GM19035 (cell line): ENCODE measurements around the gene TMOD4.

ENCODE experiments used
- ATAC-seq: cut with Tn5 transposase; IDR thresholded peaks from one replicate; pipeline ENCODE4 v1.9.1; 2021; ENCODE audit not compliant: unreplicated experiment

Gene TMOD4

GRCh38 chr1:151176514-151177045 lies 799 bp upstream of the TMOD4 start:
- ATAC-seq, result no peak

DNA sequence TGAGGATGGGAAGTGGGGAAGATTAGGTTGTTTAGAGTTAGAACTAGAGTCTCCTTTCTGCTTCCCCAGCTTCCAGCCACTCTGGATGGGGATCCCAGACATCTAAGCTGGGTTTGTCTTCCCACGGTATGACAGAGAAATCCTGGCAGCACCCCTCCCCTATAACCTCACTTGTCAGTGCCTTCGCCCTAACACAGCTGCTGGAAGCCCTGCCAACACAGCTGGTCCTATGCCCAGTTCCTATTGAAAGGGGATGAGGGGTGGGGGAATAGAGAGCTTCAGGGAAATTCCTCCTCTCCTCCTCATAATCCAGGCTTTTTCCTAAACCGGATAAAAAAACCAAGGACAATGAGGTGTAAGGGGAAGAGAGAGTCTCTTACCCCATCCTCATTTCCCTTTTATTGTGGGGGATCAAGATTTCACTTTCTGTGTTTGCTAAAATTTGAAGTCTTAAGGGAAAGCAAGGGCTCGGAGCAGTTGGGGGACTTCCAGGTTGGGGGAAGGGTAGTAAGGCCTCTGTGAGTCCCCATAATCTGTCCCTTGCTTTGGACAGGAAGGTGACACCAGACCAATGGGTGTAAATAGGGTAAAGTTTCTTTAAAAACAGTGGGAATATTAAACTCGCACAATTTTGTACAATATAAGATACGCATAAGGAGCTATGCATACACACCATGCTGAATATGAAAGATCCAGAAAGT lies 590 bp downstream of the TMOD4 start:
- ATAC-seq, result no peak

GRCh38 chr1:151171190-151171589 lies 4.6 kb downstream of the TMOD4 start:
- no peak for ATAC-seq

DNA sequence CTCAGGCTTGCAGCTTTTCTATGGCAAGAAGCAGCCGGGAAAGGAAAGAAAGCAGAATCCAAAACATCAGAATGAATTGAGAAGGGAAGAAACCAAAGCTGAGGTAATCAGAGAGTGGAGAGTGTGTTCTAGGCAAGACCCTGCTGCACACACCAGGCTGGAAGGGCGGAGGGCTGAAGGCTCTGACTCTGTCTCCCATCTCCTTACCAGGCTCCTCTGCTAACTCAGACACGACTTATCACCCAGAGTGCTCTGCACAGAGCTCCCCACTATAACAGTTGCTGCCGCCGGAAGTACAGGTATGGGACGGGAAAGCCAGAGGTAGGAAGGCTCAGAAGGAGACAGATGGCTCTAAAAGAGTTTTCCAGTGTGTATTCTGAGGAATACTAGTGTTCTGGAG lies 8.7 kb downstream of the TMOD4 start:
- no peak for ATAC-seq

DNA sequence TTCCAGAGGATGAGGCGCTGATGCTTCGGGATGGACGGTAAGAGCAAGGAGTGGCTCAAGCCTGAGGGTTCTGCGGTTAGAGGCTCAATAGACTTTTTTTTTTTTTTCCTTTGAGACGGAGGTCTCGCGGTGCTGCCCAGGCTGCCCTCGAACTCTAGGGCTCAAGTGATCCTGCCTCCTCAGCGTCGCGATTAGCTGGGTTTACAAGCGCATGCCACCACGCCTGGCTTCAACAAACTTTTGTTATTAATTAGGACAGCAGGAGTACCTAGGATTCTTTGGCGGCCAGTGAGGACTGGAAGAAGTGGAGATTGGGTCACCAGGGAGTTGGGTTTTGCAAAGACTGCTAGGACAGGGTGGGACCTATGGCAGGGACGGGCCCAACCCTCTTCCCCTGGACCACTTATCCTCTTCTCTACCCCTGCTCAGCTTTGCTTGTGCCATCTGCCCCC lies 9.2 kb downstream of the TMOD4 start:
- ATAC-seq, result peak; percentile 6

DNA sequence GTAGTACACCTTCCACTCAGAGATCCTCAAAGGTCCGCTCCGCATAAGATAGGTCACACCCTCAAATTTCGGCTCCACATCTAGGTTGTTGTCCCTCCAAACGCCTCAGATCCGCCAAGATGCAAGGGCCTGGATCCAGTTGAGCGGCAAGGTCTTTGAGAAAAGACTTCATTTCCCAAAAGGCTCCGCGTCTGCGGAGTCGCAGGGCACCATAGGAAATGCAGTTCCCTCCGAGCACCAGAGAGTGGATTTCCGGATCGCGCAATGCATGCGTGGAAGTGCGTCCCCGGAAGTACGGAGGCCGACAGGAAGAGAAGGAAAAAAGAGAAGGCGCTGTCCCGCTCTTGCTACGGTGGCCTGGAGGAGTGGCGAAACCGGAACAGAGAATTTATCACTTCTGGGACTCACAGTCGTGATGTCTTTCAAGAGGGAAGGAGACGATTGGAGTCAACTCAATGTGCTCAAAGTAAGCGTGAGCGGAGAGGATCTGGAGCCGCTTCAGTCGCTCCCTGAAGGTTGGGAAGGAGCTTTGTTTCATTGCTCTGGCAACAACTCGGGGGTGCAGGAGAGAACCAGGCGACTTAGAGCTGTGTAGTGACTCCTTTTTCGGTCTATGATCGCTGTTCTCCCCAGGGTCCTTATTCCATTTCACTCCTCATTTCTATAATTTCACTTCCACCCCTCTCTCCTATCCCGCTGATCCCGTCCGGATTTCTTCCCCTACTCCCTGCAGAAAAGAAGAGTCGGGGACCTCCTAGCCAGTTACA lies 9.9 kb downstream of the TMOD4 start, which contains the start of the genes LYSMD1 and SCNM1:
LYSMD1 (minus strand) TSS at position 165 of the 767 bp plus-strand sequence. CDS start 644 bp downstream, outside the sequence.
SCNM1 (plus strand) TSS at position 407 of the 767 bp plus-strand sequence; CDS start at position 416, 9 bp downstream.
- ATAC-seq, result peak; percentile 90

DNA sequence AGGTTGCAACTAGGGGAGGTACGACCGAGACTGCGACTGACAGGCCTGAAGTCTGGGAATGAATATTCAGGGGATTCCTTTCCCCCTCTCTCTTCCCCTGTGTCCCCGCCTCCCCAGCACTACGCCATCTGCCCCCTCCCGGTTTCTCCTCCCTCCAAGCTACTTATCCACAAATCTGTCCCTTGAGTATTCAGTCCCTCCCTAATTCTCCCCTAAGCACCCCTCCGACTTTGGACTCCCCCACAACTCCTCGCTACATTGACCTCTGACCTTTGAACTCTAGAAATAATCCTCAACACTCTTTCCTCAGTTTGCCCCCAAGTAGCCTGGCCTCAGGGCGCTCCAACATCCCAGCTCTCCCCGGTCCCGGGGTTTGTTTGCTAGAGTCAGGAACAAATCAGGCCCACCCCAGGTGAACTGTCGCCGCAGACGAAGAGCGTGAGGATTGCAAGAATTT lies 10.5 kb downstream of the TMOD4 start:
- ATAC-seq, result no peak

DNA sequence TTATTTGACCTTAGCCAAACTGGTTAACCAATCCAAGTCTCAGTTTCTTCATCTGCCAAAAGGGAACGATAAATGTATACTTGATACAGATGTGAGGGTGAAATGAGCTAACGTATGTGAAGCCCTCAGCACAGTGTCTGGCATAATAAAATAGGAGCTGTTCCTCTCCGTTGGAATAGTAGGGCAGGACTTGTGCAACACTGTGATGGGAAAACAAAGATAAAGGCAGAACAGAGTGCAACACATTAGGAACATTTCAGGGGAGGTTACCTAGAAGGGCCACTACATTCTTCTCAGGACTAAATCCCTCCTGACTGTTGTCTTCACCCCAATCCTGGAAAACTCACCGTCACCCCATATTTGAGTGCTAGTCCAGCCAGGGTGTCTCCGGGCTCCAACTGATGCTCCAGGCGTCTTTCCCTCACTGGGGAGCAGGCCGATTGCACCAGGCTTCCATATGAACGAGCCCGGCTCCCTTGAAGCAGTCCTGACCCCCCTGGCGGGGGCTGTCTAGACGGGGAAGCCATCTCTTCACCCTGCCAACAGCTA lies 11.0 kb downstream of the TMOD4 start:
- ATAC-seq, result no peak

DNA sequence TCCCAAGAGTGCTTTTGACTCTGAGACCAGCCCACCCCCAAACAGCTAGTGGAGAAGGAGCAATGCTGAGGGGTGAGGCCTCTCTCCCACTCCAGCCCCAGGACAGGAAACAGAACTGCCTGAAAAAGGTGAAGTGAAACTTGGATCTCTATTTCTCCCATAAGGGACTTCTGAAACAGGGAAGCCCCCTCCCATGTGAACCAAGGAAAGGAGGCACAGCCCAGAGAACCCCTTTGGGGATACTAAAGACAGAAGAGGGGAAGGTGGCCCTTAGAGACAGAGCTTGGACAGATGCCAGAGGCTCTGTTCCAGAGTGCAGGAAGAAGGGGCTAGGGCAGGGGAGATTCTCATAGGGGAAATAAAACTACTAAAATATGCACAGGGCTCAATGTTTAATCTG lies 16.4 kb downstream of the TMOD4 start:
- ATAC-seq, result no peak

GRCh38 chr1:151158751-151159251 lies 17.0 kb downstream of the TMOD4 start:
- ATAC-seq, result no peak

GRCh38 chr1:151158326-151158725 lies 17.5 kb downstream of the TMOD4 start:
- no peak for ATAC-seq

DNA sequence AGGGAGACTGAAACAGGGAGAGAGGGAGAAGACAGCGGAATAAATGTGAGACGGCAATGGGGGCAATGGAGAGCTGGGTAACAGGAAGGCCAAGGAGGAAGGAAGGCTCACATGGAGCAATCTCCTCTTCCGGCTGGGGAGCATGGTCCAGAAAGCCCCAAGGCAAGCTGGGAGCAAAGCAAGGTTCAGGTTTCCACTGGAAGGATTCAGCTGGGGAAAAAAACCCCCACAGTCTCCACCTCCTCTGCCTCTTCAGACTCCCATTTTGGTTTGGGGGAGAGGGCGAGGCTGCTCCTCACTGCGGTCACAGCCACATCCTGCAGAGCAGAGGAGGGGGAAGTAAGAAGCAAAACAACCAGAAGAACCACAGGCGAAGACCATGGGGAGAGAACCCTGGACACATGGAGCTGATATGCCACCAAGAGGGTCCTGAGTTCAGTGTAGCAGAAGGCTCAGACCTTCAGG lies 18.7 kb downstream of the TMOD4 start:
- no peak for ATAC-seq

- peak; percentile 72 for ATAC-seq
These were observed 19.3 kb downstream of the TMOD4 start, which contains the start of gene TNFAIP8L2 for GRCh38 chr1:151156515-151156819. Gene TNFAIP8L2 (plus strand): TSS chr1:151156649. CDS start chr1:151158698, 2,049 bp downstream.

- ATAC-seq, result no peak
These were observed 28.1 kb downstream of the TMOD4 start for GRCh38 chr1:151147665-151148064.

- no peak for ATAC-seq
These were observed 28.7 kb downstream of the TMOD4 start for GRCh38 chr1:151147132-151147503.

GRCh38 chr1:151146412-151147131 lies 29.2 kb downstream of the TMOD4 start, which contains the start of gene SEMA6C:
Gene SEMA6C (minus strand): TSS chr1:151146631. CDS start chr1:151142621, 4,010 bp downstream.
- peak; percentile 99 for ATAC-seq

- peak; percentile 8 for ATAC-seq
These were observed 29.7 kb downstream of the TMOD4 start for GRCh38 chr1:151146072-151146411.

- ATAC-seq, result no peak
These were observed 30.3 kb downstream of the TMOD4 start for GRCh38 chr1:151145304-151146071.

GRCh38 chr1:151144474-151145303 lies 31.1 kb downstream of the TMOD4 start:
- no peak for ATAC-seq
